ENCODE results near the gene ERBIN.

- TF ChIP-seq CTCF (IDR thresholded peaks at IDR 0.05): no peak
- TF ChIP-seq POLR2A (IDR thresholded peaks at IDR 0.05): no peak
These were observed 10.3 kb upstream of the ERBIN start for GRCh38 chr5:65916066-65916465.

Data from Peyer's patch (tissue), 4 donors.